Transverse colon (tissue), 4 donors: Measurements from ENCODE around the gene FANCG. TPM values are rescaled to one million over a fixed set of nuclear protein-coding genes. Genes with fewer than 3 reads are reported as not detected.
A peak's percentile ranks its signal among the peaks of the same experiment; 100 is the strongest.

Source experiments
- DNase-seq: peaks from one replicate; pipeline ENCODE4 v3.0.0-alpha.2; 2019
- H3K27ac ChIP-seq, 4 donors: fragments of 200-600 bp; sonication (generic); 2 replicates each; pipeline ENCODE4 v1.5.1; 2016 to 2018; ENCODE audit warnings: inconsistent platforms in 4 of 4
- H3K27me3 ChIP-seq: fragments of 200-600 bp; sonication (generic); 2 replicates; pipeline ENCODE4 v1.5.1; 2017; ENCODE audit warnings: inconsistent platforms
- H3K36me3 ChIP-seq, 4 donors: fragments of 200-600 bp; sonication (generic); 2 replicates each; pipeline ENCODE4 v1.5.1; 2017 to 2019; ENCODE audit warnings: inconsistent platforms in 4 of 4
- H3K4me1 ChIP-seq, 4 donors: fragments of 200-600 bp; sonication (generic); 2 replicates each; pipeline ENCODE4 v1.5.1; 2017 to 2020; ENCODE audit warnings: inconsistent platforms in 4 of 4
- H3K4me3 ChIP-seq, 4 donors: fragments of 200-600 bp; sonication (generic); 1 replicate in 1 of 4; 2 replicates in 3 of 4; pipeline versions ENCODE4 v1.5.1 to v1.6.1; 2017 to 2019; ENCODE audit warnings: inconsistent platforms in 4 of 4
- H3K9me3 ChIP-seq, 2 donors: fragments of 200-600 bp; sonication (generic); 2 replicates each; pipeline ENCODE4 v1.5.1; 2017 to 2019; ENCODE audit warnings: inconsistent platforms in 2 of 2
- CTCF ChIP-seq, 5 experiments: fragments of 200-600 bp in 3 of 5; fragments of 450-650 bp in 2 of 5; sonication (generic) in 3 of 5; IDR thresholded peaks; 1 replicate in 2 of 5; 2 replicates in 3 of 5; pipeline ENCODE4 v1.5.1; 2016 to 2017; ENCODE audit warnings: antibody characterized with exemption in 5 of 5, inconsistent platforms in 3 of 5, mild to moderate bottlenecking in 2 of 5, moderate library complexity in 1 of 5
- EP300 ChIP-seq: sonication (generic); formaldehyde crosslinking; IDR thresholded peaks from one replicate; pipeline ENCODE4 v1.6.1; 2017; ENCODE audit warnings: antibody characterized with exemption, low read depth
- POLR2A ChIP-seq: fragments of 450-650 bp; IDR thresholded peaks from one replicate; pipeline ENCODE4 v1.6.1; 2016; ENCODE audit warnings: antibody characterized with exemption, mild to moderate bottlenecking, moderate library complexity
- POLR2AphosphoS5 ChIP-seq, 3 donors: sonication (generic); formaldehyde crosslinking; IDR thresholded peaks; one replicate each; pipeline ENCODE4 v1.6.1; 2016; ENCODE audit warnings: antibody characterized with exemption in 3 of 3
- WGBS, 2 donors: methylation state at CpG; one replicate each; pipeline ENCODE4 v1.1.5; 2018; ENCODE audit warnings: low coverage in 1 of 2; 5-methylcytosine and 5-hydroxymethylcytosine counted together
- in situ Hi-C, 4 donors: fragments of 200-750 bp; cut with MboI; loops; one replicate each; pipeline versions ENCODE4 v1.15.0 to v1.15.1; 2017; ENCODE audit warnings: low sequenced_read_pairs in 3 of 4, low pct_ligation_motif_present in 1 of 4, low pct_unique_long_range_greater_than_20kb in 1 of 4
- intact Hi-C: fragments of 100-400 bp; cut with DNase I; formaldehyde crosslinking; loops from one replicate; pipeline ENCODE4 v1.15.1; 2023; ENCODE audit warnings: low total_unique reads
- total RNA-seq, 4 donors: library from RNA; depleted of rRNA; stranded (reverse); fragments of >200 nt; gene quantifications; one replicate each; pipeline ENCODE4 v1.1.0, GENCODE V29; 2016

FANCG gene
- total RNA-seq, 4 donors from 2014 or later, result 6.6 to 90.0 (median 51.6) TPM

DNA sequence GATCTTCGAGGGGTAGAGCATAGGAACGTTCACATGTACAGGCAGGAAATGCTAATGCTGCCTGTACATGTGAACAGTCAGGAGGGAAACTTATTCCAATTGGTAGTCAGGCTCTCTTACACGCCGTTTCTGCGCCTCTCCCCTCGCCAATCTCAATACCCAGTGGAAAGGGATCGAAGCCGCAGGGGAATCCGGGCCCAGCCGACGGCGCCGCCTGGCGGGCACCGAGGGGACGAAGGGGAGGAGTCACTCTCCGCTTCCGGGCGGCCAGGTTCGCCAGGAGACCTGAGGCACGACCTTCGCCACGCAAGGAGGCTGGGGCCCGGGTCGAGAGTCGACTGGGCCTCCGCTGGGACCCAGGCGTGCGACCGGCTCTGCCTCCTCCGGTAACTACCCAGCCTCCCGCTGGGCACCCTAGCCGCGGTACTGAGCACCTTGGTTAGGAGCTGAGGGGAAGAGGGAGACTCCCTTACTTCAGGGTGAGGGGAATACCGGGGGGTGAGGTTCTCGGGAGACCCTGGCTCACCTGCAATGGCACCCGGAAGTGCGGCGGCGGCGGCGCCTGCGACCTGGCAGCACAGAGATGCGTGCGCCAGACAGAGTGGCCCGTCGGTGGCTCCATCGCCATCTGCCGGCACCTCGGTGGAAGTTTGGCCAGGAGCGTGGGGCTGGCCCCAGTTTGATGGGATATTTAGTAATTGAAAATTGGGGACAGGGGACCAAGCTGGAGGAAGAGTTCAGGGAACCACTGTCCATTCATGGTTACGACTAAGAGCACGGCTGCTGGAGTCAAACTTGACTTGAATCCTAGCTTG, 16.5 kb upstream of the FANCG start, which contains the start of gene PIGO:
PIGO (minus strand) TSS at position 557 of the 815 bp plus-strand sequence. CDS start 1,026 bp downstream, outside the sequence.
- H3K4me3 ChIP-seq, result peak within 1 kb of the TSS; percentile 73 to 91 (median 80)
- intact Hi-C loops, result loop anchor here (10.0 kb wide), 1 partner anchor 201 kb away; a partner anchor contains a TSS
- in situ Hi-C loops, result no loop called here
- H3K4me1 ChIP-seq, result peaks cover 6 to 14% (median 10%) of the 10 kb centered on the region in 4 donors
- H3K9me3 ChIP-seq, result no peaks in the 10 kb centered on the region
- 0% methylated on average over 40 of the region's 53 CpGs; no CpG with 5 or more reads in 1 of the 2 donors for WGBS, 2 donors
- DNase-seq, result peak; percentile 93
- no peaks in the 10 kb centered on the region for H3K27me3 ChIP-seq
- H3K27ac ChIP-seq, result peak within 1 kb of the TSS; percentile 96 to 97 (median 96)
- H3K36me3 ChIP-seq, result peaks cover 0 to 23% (median 6%) of the 10 kb centered on the region in 4 donors
- TF ChIP-seq POLR2AphosphoS5 (IDR thresholded peaks at IDR 0.05), result peak in 2 of 3 donors; percentile 73 to 83
- peak; percentile 72 to 94 (median 74) for TF ChIP-seq CTCF (IDR thresholded peaks at IDR 0.05)
- peak; percentile 86 for TF ChIP-seq POLR2A
- peak; percentile 12 for TF ChIP-seq EP300

GRCh38 chr9:35091536-35091935, 11.8 kb upstream of the FANCG start:
- Histone ChIP-seq H3K9me3 (no peaks in the 10 kb centered on the region), H3K4me1 (peaks cover 6 to 8% (median 8%) of the 10 kb centered on the region in 4 donors), H3K36me3 (peaks cover 0 to 25% (median 11%) of the 10 kb centered on the region in 4 donors), H3K4me3 (no peak overlapping the region), H3K27ac (no peak overlapping the region), H3K27me3 (no peaks in the 10 kb centered on the region)
- 92% methylated on average over 15 of the region's 17 CpGs; no CpG with 5 or more reads in 1 of the 2 donors for WGBS, 2 donors
- no peak for TF ChIP-seq EP300
- TF ChIP-seq POLR2A, result no peak
- no peak for TF ChIP-seq POLR2AphosphoS5 (IDR thresholded peaks at IDR 0.05)
- no peak for TF ChIP-seq CTCF (IDR thresholded peaks at IDR 0.05)
- in situ Hi-C loops (no loop called here), intact Hi-C loops (loop anchor here (10.0 kb wide), 1 partner anchor 197 kb away; a partner anchor contains a TSS)
- DNase-seq, result no peak

GRCh38 chr9:35089434-35089833, 9.7 kb upstream of the FANCG start:
- no peak for DNase-seq
- H3K4me3 ChIP-seq, result no peak overlapping the region
- no peaks in the 10 kb centered on the region for H3K9me3 ChIP-seq
- H3K27ac ChIP-seq, result no peak overlapping the region
- H3K27me3 ChIP-seq, result no peaks in the 10 kb centered on the region
- peaks cover 0 to 25% (median 11%) of the 10 kb centered on the region in 4 donors for H3K36me3 ChIP-seq
- intact Hi-C loops (loop anchor here (10.0 kb wide), 1 partner anchor 435 kb away; the partner anchor contains the start of gene IL11RA), in situ Hi-C loops (no loop called here)
- TF ChIP-seq CTCF (IDR thresholded peaks at IDR 0.05) (no peak), POLR2A (no peak), EP300 (no peak), POLR2AphosphoS5 (IDR thresholded peaks at IDR 0.05) (no peak)
- WGBS, 2 donors, result 93 to 100% methylated on average over 2 of the region's 2 CpGs
- H3K4me1 ChIP-seq, result no peaks in the 10 kb centered on the region

GRCh38 chr9:35085078-35085477, 5.3 kb upstream of the FANCG start:
- Histone ChIP-seq H3K4me3 (no peak overlapping the region), H3K4me1 (peaks cover 0 to 6% (median 3%) of the 10 kb centered on the region in 4 donors), H3K9me3 (no peaks in the 10 kb centered on the region), H3K36me3 (peaks cover 0 to 19% (median 4%) of the 10 kb centered on the region in 4 donors), H3K27ac (no peak overlapping the region), H3K27me3 (no peaks in the 10 kb centered on the region)
- in situ Hi-C loops (no loop called here), intact Hi-C loops (loop anchor here (10.0 kb wide), 1 partner anchor 430 kb away; the partner anchor contains the start of gene IL11RA)
- WGBS, 2 donors, result 59 to 84% methylated on average over 2 of the region's 2 CpGs
- no peak for TF ChIP-seq POLR2A
- no peak for TF ChIP-seq EP300
- no peak for TF ChIP-seq POLR2AphosphoS5 (IDR thresholded peaks at IDR 0.05)
- TF ChIP-seq CTCF (IDR thresholded peaks at IDR 0.05), result no peak
- DNase-seq, result no peak
